WTC11 (cell line): ENCODE results near the gene CCT6A.

Experiments
- FOXK1 ChIP-seq: sonication (generic); formaldehyde crosslinking; IDR thresholded peaks from 2 replicates; pipeline ENCODE4 v1.8.0; 2022; ENCODE audit warnings: mild to moderate bottlenecking, moderate library complexity, missing genetic modification reagents
- SMAD3 ChIP-seq: sonication (generic); formaldehyde crosslinking; IDR thresholded peaks from 2 replicates; pipeline ENCODE4 v1.8.0; 2022; ENCODE audit warnings: missing genetic modification reagents, mild to moderate bottlenecking, borderline replicate concordance
- TCF7 ChIP-seq: sonication (generic); formaldehyde crosslinking; IDR thresholded peaks from 2 replicates; pipeline ENCODE4 v1.8.0; 2022; ENCODE audit warnings: mild to moderate bottlenecking, low read depth, missing genetic modification reagents, moderate library complexity
- ZBTB21 ChIP-seq: sonication (generic); formaldehyde crosslinking; IDR thresholded peaks from 2 replicates; pipeline ENCODE4 v1.8.1; 2023; ENCODE audit warnings: mild to moderate bottlenecking, missing genetic modification reagents, borderline replicate concordance
- TF ChIP-seq, protein P1 (sequence below): sonication (generic); formaldehyde crosslinking; IDR thresholded peaks from 2 replicates; pipeline ENCODE4 v1.8.1; 2022; ENCODE audit warnings: low read depth, missing genetic modification reagents, borderline replicate concordance
- TF ChIP-seq, protein P2 (sequence below): fragments of 200-600 bp; IDR thresholded peaks from 2 replicates; pipeline ENCODE4 v1.8.0; 2022; ENCODE audit warnings: antibody characterized with exemption
- TF ChIP-seq, protein P3 (sequence below): sonication (generic); formaldehyde crosslinking; IDR thresholded peaks from 2 replicates; pipeline ENCODE4 v1.8.1; 2022; ENCODE audit warnings: low read depth, mild to moderate bottlenecking, moderate library complexity, missing genetic modification reagents, borderline replicate concordance
- TF ChIP-seq, protein P4 (sequence below): fragments of 250-450 bp; sonication (Bioruptor Pico); IDR thresholded peaks from 2 replicates; pipeline ENCODE4 v1.9.0; 2021; ENCODE audit warnings: moderate library complexity, mild to moderate bottlenecking, inconsistent platforms, borderline replicate concordance
- TF ChIP-seq, protein P5 (sequence below): sonication (generic); formaldehyde crosslinking; IDR thresholded peaks from 2 replicates; pipeline ENCODE4 v1.8.0; 2022; ENCODE audit warnings: mild to moderate bottlenecking, missing genetic modification reagents

DNA sequence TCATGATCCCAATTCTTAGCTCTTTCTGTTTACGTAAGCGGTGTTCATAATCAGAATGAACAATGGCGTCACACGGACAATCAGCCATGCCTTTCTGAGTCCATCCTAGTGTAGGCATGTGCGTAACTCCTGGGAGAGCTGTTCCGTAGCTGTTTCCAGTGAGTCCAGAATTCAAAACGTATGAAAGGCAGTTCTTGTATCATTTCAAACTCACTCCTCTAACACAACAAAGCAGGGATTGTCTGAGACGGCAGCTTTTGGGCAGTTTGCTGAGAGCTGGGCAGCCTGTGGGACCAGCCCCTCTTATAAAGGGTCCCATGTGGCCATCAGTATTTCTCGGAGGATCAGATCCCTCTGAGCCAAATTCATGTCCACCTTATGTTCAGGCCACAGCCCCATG lies 43.7 kb upstream of the CCT6A start:
- TF ChIP-seq FOXK1 (CRISPR knock-in tag): no peak
- TF ChIP-seq, protein P1, sequence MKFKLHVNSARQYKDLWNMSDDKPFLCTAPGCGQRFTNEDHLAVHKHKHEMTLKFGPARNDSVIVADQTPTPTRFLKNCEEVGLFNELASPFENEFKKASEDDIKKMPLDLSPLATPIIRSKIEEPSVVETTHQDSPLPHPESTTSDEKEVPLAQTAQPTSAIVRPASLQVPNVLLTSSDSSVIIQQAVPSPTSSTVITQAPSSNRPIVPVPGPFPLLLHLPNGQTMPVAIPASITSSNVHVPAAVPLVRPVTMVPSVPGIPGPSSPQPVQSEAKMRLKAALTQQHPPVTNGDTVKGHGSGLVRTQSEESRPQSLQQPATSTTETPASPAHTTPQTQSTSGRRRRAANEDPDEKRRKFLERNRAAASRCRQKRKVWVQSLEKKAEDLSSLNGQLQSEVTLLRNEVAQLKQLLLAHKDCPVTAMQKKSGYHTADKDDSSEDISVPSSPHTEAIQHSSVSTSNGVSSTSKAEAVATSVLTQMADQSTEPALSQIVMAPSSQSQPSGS: no peak
- TF ChIP-seq, protein P2, sequence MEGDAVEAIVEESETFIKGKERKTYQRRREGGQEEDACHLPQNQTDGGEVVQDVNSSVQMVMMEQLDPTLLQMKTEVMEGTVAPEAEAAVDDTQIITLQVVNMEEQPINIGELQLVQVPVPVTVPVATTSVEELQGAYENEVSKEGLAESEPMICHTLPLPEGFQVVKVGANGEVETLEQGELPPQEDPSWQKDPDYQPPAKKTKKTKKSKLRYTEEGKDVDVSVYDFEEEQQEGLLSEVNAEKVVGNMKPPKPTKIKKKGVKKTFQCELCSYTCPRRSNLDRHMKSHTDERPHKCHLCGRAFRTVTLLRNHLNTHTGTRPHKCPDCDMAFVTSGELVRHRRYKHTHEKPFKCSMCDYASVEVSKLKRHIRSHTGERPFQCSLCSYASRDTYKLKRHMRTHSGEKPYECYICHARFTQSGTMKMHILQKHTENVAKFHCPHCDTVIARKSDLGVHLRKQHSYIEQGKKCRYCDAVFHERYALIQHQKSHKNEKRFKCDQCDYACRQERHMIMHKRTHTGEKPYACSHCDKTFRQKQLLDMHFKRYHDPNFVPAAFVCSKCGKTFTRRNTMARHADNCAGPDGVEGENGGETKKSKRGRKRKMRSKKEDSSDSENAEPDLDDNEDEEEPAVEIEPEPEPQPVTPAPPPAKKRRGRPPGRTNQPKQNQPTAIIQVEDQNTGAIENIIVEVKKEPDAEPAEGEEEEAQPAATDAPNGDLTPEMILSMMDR: no peak
- TF ChIP-seq TCF7 (CRISPR knock-in tag): no peak
- TF ChIP-seq, protein P3, sequence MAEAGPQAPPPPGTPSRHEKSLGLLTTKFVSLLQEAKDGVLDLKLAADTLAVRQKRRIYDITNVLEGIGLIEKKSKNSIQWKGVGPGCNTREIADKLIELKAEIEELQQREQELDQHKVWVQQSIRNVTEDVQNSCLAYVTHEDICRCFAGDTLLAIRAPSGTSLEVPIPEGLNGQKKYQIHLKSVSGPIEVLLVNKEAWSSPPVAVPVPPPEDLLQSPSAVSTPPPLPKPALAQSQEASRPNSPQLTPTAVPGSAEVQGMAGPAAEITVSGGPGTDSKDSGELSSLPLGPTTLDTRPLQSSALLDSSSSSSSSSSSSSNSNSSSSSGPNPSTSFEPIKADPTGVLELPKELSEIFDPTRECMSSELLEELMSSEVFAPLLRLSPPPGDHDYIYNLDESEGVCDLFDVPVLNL (CRISPR knock-in tag): no peak
- TF ChIP-seq, protein P4, sequence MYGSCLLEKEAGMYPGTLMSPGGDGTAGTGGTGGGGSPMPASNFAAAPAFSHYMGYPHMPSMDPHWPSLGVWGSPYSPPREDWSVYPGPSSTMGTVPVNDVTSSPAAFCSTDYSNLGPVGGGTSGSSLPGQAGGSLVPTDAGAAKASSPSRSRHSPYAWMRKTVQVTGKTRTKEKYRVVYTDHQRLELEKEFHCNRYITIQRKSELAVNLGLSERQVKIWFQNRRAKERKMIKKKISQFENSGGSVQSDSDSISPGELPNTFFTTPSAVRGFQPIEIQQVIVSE (CRISPR knock-in tag): no peak
- TF ChIP-seq ZBTB21 (CRISPR knock-in tag): no peak
- no peak for TF ChIP-seq SMAD3 (CRISPR knock-in tag)
- TF ChIP-seq, protein P5, sequence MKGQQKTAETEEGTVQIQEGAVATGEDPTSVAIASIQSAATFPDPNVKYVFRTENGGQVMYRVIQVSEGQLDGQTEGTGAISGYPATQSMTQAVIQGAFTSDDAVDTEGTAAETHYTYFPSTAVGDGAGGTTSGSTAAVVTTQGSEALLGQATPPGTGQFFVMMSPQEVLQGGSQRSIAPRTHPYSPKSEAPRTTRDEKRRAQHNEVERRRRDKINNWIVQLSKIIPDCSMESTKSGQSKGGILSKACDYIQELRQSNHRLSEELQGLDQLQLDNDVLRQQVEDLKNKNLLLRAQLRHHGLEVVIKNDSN (CRISPR knock-in tag): no peak
